ENCODE measurements around the gene BLOC1S6.

- TF ChIP-seq CTCF (IDR thresholded peaks at IDR 0.05) (no peak), POLR2A (IDR thresholded peaks at IDR 0.05) (no peak)
These were observed 44.6 kb downstream of the BLOC1S6 start for GRCh38 chr15:45631776-45632175.

Data from esophagus squamous epithelium (tissue), 4 donors.